ENCODE results near the gene PPP1R13L.

Gene PPP1R13L

DNA sequence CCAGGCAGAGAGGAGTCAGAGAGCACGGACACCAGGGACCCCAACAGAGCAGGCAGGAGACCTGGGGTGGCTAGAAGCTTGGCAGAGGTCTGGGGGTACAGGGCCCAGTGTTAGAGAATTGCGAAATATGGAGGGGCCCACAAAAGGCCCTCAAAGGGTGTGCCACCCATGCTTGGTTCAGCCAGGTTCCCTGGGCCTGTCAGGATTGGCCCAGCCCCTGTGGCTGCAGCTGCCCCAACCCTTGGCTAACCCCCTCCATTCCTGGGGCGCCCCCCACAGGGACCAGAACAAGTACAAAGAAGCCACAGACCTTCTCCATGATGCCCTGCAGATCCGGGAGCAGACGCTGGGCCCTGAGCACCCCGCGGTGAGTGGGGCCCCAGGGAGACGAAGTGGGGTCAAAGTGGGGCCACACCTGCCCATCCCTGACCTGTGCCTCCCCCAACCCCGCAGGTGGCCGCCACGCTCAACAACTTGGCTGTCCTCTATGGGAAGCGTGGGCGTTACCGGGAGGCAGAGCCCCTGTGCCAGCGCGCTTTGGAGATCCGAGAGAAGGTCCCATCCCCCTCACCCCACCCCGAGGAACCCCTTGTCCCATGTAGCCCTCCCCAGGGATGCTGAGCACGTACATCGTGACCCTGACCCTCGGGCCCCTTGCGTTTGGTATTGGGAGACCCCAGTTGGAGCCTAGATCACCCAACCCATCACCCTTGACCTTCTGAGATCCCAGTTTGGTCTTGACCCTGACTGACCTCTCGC lies 56.3 kb downstream of the PPP1R13L start:
- no peak overlapping the region for H3K4me2 ChIP-seq (ENCODE audit: low read length)
- H3K9me3 ChIP-seq (replicated peaks; ENCODE audit: low read length), result no peaks in the 10 kb centered on the region
- no peaks in the 10 kb centered on the region for H3K4me1 ChIP-seq (ENCODE audit: control insufficient read depth, insufficient read depth, low read length)
- no peaks in the 10 kb centered on the region for H3K27me3 ChIP-seq (ENCODE audit: control insufficient read depth, insufficient read depth, low read length)
- H3K36me3 ChIP-seq (ENCODE audit: insufficient read depth, low read length), result peaks cover 42% of the 10 kb centered on the region
- H3K9ac ChIP-seq (ENCODE audit: low read depth, low read length), result no peak overlapping the region
- H3K4me3 ChIP-seq (ENCODE audit: low read length), result no peak overlapping the region

DNA sequence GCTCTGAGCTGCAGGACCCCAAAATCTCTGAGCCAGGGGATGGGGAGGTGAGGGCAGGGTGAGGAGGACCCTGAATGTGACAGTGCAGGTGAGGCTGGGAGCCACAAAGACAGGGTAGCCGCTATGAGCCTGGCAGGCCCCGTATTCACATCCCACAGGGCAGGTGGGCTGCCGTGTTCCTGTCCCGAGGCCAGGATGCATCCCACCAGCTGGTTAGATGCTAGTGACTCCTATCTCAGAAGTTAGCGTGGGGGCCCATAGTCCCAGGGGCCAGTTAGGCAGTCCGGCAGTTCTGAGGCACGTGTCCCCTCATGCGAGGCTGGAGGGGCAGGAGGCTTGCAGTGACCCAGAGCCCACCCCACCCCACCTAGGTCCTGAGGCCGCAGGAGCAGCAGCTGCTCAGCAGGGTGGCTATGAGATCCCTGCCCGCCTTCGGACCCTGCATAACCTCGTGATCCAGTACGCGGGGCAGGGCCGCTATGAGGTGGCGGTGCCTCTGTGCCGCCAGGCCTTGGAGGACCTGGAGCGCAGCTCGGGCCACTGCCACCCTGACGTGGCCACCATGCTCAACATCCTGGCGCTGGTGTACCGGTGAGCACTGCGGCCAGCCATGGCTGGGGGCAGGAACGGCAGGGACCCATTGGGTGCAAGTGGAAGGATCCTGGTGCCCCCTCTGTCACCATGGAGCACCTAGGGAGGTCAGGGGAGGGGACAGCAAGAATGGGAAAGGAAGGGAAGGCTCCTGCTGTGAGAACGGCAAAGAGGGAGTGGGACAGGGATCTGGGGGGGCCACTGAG lies 57.1 kb downstream of the PPP1R13L start:
- Histone ChIP-seq H3K36me3 (ENCODE audit: insufficient read depth, low read length) (peaks cover 34% of the 10 kb centered on the region), H3K9ac (ENCODE audit: low read depth, low read length) (no peak overlapping the region), H3K4me3 (ENCODE audit: low read length) (no peak overlapping the region), H3K4me1 (ENCODE audit: control insufficient read depth, insufficient read depth, low read length) (no peaks in the 10 kb centered on the region), H3K27me3 (ENCODE audit: control insufficient read depth, insufficient read depth, low read length) (no peaks in the 10 kb centered on the region), H3K9me3 (replicated peaks; ENCODE audit: low read length) (no peaks in the 10 kb centered on the region), H3K4me2 (ENCODE audit: low read length) (no peak overlapping the region)

DNA sequence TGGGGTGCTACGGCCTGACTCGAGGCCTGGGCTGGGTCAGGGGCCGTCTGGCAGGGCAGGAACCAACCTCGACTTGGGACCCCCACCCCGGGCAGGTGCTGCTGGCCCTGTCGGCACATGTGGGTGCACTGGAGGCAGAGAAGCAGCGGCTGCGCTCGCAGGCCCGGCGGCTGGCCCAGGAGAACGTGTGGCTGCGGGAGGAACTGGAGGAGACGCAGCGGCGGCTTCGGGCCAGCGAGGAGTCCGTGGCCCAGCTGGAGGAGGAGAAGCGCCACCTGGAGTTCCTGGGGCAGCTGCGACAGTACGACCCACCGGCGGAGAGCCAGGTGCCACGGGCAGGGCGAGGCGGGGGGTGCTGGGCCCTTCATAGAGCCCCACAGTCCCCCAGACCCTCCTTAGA lies 58.4 kb downstream of the PPP1R13L start:
- H3K4me3 ChIP-seq (ENCODE audit: low read length), result no peak overlapping the region
- H3K9me3 ChIP-seq (replicated peaks; ENCODE audit: low read length), result no peaks in the 10 kb centered on the region
- no peaks in the 10 kb centered on the region for H3K4me1 ChIP-seq (ENCODE audit: control insufficient read depth, insufficient read depth, low read length)
- H3K27me3 ChIP-seq (ENCODE audit: control insufficient read depth, insufficient read depth, low read length), result peaks cover 7% of the 10 kb centered on the region
- H3K4me2 ChIP-seq (ENCODE audit: low read length), result no peak overlapping the region
- H3K36me3 ChIP-seq (ENCODE audit: insufficient read depth, low read length), result peaks cover 22% of the 10 kb centered on the region
- no peak overlapping the region for H3K9ac ChIP-seq (ENCODE audit: low read depth, low read length)

DNA sequence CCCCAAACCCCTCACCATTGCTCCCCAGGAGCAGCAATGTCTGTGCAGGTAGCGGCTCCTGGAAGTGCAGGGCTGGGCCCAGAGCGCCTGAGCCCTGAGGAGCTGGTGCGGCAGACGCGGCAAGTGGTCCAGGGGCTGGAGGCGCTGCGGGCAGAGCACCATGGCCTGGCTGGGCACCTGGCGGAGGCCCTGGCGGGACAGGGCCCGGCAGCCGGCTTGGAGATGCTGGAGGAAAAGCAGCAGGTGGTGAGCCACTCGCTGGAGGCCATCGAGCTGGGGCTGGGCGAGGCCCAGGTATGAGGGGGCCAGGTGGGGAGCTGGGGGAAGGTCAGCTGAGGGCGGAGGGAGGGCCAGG lies 59.4 kb downstream of the PPP1R13L start:
- H3K9ac ChIP-seq (ENCODE audit: low read depth, low read length), result no peak overlapping the region
- H3K4me1 ChIP-seq (ENCODE audit: control insufficient read depth, insufficient read depth, low read length), result peaks cover 1% of the 10 kb centered on the region
- no peaks in the 10 kb centered on the region for H3K9me3 ChIP-seq (replicated peaks; ENCODE audit: low read length)
- H3K4me2 ChIP-seq (ENCODE audit: low read length), result no peak overlapping the region
- peaks cover 12% of the 10 kb centered on the region for H3K36me3 ChIP-seq (ENCODE audit: insufficient read depth, low read length)
- H3K4me3 ChIP-seq (ENCODE audit: low read length), result no peak overlapping the region
- peaks cover 11% of the 10 kb centered on the region for H3K27me3 ChIP-seq (ENCODE audit: control insufficient read depth, insufficient read depth, low read length)

DNA sequence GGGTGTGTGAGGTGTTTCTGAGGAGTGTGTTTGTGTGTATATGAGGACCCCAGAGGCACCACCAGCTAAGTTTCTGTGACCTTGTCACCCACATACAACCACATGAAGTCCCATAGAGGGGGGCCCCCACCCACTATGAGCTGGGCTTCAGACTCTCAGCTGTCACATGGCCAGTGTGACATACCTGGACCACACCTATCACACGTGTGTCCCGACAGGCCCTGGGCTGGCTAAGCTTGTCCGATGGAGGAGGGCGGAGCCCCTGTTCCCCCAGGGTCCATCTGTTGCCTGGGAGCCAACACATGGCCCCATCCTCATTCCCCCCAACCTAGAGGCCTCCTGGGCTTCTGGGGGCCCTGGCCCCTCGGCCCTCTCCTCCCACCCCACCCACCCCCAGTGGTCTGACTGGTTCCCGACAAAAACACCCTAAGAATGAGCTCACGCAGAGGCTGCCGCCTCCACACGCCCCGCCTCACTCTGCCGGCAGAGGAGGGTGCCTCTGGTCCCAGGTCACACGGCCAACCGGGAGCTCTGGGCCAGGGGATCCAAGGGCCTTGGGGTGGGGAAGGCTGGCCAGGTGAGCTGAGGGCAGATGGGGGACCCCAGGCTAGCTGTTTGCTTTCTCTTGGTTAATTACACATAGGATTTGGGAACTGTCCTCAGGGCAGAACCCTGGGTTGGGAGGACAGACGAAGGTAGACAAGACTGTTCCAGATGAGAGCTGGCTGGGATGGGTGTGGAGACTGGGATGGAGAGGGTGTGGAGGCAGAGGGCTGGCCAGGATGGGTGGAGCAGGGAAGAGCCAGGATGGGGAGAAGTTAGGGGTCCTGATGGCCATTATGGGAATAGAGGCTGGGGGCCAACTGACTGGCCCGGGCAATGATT lies 60.0 kb downstream of the PPP1R13L start:
- H3K27me3 ChIP-seq (ENCODE audit: control insufficient read depth, insufficient read depth, low read length), result peaks cover 16% of the 10 kb centered on the region

DNA sequence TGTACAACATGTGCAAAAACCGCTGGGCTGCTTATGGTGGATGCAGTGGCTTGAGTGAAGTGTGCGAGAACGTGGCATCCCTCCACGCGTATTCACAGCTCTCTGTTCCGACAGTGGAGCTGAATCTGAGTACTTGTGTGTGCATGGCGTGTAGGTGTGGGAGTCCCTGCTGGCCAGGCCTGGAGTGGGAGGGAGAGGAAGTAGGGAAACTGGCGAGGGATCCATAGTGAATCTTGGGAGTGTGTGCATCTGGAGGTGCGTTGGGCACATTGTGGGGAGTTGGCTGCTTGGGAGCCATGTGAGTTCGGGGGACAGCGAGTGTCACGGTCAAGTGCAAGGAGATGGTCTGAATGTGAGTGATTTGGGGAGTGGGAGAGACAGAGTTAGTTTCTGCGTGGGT lies 62.0 kb downstream of the PPP1R13L start:
- peaks cover 16% of the 10 kb centered on the region for H3K27me3 ChIP-seq (ENCODE audit: control insufficient read depth, insufficient read depth, low read length)
- H3K4me3 ChIP-seq (ENCODE audit: low read length), result no peak overlapping the region
- no peaks in the 10 kb centered on the region for H3K36me3 ChIP-seq (ENCODE audit: insufficient read depth, low read length)

More for the DNA sequence above, 60.0 kb downstream of the PPP1R13L start:
- Histone ChIP-seq H3K4me1 (ENCODE audit: control insufficient read depth, insufficient read depth, low read length) (peaks cover 2% of the 10 kb centered on the region), H3K4me2 (ENCODE audit: low read length) (no peak overlapping the region), H3K36me3 (ENCODE audit: insufficient read depth, low read length) (peaks cover 7% of the 10 kb centered on the region), H3K9ac (ENCODE audit: low read depth, low read length) (no peak overlapping the region), H3K4me3 (ENCODE audit: low read length) (no peak overlapping the region), H3K9me3 (replicated peaks; ENCODE audit: low read length) (no peaks in the 10 kb centered on the region)

DNA sequence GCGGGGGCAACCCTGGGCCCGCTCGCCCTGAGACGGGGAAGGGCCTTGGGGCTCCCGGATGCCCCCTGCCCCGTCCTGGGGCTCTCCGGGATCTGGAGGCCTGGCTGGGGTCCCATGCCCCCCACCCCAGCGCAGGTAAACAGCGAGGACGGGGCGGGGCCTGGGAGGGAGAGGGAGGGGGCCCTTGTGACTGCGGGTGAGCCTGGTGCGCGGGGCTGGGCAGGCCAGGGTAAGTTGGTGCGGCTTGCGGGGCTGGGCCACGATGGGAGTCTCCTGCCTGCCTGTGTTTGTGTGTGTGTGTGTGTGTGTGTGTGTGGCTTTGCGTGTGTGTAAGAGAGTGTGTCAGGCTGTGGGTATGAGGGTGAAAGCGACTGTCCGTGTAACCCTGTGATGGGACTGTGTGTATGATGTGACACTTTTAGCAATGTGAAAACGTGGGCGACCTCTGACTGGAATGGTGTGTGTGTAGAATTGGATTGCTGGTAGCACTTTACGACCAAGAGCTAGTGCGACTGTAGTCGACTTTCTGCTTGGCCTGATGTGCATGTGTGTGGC lies 63.9 kb downstream of the PPP1R13L start:
- H3K27me3 ChIP-seq (ENCODE audit: control insufficient read depth, insufficient read depth, low read length), result peaks cover 16% of the 10 kb centered on the region

More for the DNA sequence above, 62.0 kb downstream of the PPP1R13L start:
- Histone ChIP-seq H3K4me2 (ENCODE audit: low read length) (no peak overlapping the region), H3K9me3 (replicated peaks; ENCODE audit: low read length) (no peaks in the 10 kb centered on the region), H3K4me1 (ENCODE audit: control insufficient read depth, insufficient read depth, low read length) (peaks cover 2% of the 10 kb centered on the region), H3K9ac (ENCODE audit: low read depth, low read length) (no peak overlapping the region)

DNA sequence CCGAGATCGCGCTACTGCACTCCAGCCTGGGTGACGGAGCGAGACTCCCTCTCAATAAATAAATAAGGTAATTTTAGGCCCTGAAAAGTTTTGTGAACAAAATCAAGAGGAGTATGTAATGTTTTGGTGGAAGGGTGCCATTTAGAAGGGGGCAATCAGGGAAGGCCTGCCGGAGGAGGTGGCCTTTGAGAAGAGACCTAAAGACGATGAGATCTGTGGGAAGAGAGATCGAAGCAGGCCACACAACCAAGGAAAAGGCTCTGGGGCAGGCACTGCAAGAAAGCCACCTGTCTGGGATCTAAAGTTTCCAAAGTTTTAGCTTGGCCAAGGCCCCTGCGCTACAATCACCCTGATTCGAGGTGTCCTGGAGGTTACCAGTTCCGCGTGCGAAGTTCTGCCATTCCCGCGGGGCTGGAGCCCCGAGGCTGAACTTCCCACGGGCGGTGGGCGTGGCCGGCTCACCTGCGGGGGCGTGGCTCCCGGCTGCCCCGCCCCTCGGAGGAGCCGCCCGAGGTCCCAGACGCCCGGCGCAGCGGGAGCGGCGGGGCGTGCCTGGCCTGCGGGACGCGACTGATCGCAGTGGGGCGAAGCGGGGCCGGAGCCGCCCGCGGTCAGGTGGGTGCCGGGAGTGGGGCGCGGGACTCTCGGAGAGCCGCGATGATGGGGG lies 64.5 kb downstream of the PPP1R13L start, which contains the start of gene KLC3:
TSS of gene KLC3 (plus strand) at position 519 of the 667 bp plus-strand sequence. CDS start 4,792 bp downstream, outside the sequence.
- Histone ChIP-seq H3K4me3 (ENCODE audit: low read length) (no peak within 1 kb of the TSS), H3K4me1 (ENCODE audit: control insufficient read depth, insufficient read depth, low read length) (peaks cover 2% of the 10 kb centered on the region), H3K36me3 (ENCODE audit: insufficient read depth, low read length) (no peaks in the 10 kb centered on the region), H3K27me3 (ENCODE audit: control insufficient read depth, insufficient read depth, low read length) (peaks cover 16% of the 10 kb centered on the region), H3K9me3 (replicated peaks; ENCODE audit: low read length) (no peaks in the 10 kb centered on the region), H3K4me2 (ENCODE audit: low read length) (peak within 1 kb of the TSS; percentile 36), H3K9ac (ENCODE audit: low read depth, low read length) (no peak within 1 kb of the TSS)

More for the DNA sequence above, 63.9 kb downstream of the PPP1R13L start:
- Histone ChIP-seq H3K9ac (ENCODE audit: low read depth, low read length) (no peak overlapping the region), H3K36me3 (ENCODE audit: insufficient read depth, low read length) (no peaks in the 10 kb centered on the region), H3K4me1 (ENCODE audit: control insufficient read depth, insufficient read depth, low read length) (peaks cover 2% of the 10 kb centered on the region), H3K4me3 (ENCODE audit: low read length) (no peak overlapping the region), H3K4me2 (ENCODE audit: low read length) (peak overlapping the region; percentile 36), H3K9me3 (replicated peaks; ENCODE audit: low read length) (no peaks in the 10 kb centered on the region)

DNA sequence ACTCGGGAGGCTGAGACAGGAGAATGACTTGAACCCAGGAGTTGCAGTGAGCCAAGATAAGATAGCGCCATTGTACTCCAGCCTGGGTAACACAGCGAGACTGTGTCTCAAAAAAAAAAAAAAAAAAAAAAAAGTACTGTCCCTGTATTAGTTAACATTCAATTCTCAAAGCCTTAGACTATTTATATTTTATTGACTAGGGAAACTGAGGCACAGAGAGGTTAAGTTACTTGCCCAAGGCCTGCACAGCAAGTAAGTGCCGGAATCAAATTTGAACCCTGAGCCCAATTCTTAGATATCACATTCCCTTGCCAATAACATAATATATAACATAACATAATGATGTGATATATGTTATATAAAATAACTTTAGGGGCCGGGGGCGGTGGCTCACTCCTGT lies 65.2 kb downstream of the PPP1R13L start:
- no peaks in the 10 kb centered on the region for H3K36me3 ChIP-seq (ENCODE audit: insufficient read depth, low read length)
- H3K27me3 ChIP-seq (ENCODE audit: control insufficient read depth, insufficient read depth, low read length), result peaks cover 16% of the 10 kb centered on the region
- H3K4me1 ChIP-seq (ENCODE audit: control insufficient read depth, insufficient read depth, low read length), result peaks cover 2% of the 10 kb centered on the region
- H3K4me2 ChIP-seq (ENCODE audit: low read length), result no peak overlapping the region
- no peaks in the 10 kb centered on the region for H3K9me3 ChIP-seq (replicated peaks; ENCODE audit: low read length)
- H3K9ac ChIP-seq (ENCODE audit: low read depth, low read length), result no peak overlapping the region
- no peak overlapping the region for H3K4me3 ChIP-seq (ENCODE audit: low read length)

DNA sequence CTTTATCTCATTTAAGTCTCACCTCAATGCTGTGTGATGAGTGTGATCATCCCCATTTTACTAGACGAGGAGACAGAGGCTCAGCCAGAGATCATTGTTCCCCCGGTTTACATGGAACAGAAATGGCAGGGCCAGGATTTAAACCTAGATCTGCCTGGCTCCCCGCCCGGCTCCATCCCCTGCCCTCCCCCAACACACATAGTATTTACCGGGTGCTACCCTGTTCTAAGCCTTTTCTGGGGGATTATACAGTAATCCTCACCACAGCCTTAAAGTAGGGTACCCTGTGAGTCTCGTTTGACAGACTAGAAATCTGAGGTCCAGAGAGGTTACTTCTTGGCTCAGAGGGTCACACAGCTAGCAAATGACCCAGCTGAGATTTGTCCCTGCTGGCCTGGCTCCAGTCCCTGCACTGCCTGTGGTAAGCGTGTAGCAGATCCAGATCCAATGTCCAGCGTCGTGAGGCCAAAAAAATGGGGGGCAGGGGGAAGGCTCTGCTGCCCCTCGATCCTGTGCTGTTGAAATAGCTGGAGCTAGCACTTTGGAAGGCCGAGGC lies 68.1 kb downstream of the PPP1R13L start:
- H3K27me3 ChIP-seq (ENCODE audit: control insufficient read depth, insufficient read depth, low read length), result peaks cover 12% of the 10 kb centered on the region
- H3K9me3 ChIP-seq (replicated peaks; ENCODE audit: low read length), result no peaks in the 10 kb centered on the region
- peaks cover 2% of the 10 kb centered on the region for H3K4me1 ChIP-seq (ENCODE audit: control insufficient read depth, insufficient read depth, low read length)
- H3K4me2 ChIP-seq (ENCODE audit: low read length), result no peak overlapping the region
- no peaks in the 10 kb centered on the region for H3K36me3 ChIP-seq (ENCODE audit: insufficient read depth, low read length)
- no peak overlapping the region for H3K9ac ChIP-seq (ENCODE audit: low read depth, low read length)
- H3K4me3 ChIP-seq (ENCODE audit: low read length), result no peak overlapping the region
